Measurements from ENCODE around the gene INTS3. TPM values are rescaled to one million over a fixed set of nuclear protein-coding genes. Genes with fewer than 3 reads are reported as not detected.

Gene INTS3
- total and polyA plus RNA-seq, 8 donors: 50.5 to 131 (median 111) TPM

DNA sequence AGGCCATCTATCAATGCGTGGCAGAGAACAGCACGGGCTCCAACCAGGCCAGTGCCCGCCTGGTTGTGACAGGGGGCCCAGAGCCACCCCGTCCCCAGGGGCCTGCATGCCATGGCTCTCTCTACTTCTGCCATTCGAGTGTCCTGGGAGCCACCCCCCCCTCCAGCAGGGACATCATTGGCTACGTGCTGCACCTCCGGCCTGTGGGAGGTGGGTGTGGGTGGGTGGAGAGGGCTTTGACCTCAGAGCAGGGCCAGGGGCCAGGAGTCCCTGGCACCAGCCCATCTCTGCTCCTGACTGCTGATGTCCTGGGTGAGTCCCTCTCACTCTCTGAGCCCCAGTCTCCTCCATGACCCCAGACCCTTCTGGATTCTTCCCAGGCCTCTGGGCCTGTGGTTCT is 72.7 kb downstream of the INTS3 start:
- peaks cover 0 to 12% of the 10 kb centered on the region in 2 donors for H3K36me3 ChIP-seq
- H3K27me3 ChIP-seq: no peaks in the 10 kb centered on the region
- DNase-seq (no peak), ATAC-seq (no peak)
- H3K4me1 ChIP-seq: peaks cover 2 to 34% of the 10 kb centered on the region in 2 donors
- TF ChIP-seq, protein P1, sequence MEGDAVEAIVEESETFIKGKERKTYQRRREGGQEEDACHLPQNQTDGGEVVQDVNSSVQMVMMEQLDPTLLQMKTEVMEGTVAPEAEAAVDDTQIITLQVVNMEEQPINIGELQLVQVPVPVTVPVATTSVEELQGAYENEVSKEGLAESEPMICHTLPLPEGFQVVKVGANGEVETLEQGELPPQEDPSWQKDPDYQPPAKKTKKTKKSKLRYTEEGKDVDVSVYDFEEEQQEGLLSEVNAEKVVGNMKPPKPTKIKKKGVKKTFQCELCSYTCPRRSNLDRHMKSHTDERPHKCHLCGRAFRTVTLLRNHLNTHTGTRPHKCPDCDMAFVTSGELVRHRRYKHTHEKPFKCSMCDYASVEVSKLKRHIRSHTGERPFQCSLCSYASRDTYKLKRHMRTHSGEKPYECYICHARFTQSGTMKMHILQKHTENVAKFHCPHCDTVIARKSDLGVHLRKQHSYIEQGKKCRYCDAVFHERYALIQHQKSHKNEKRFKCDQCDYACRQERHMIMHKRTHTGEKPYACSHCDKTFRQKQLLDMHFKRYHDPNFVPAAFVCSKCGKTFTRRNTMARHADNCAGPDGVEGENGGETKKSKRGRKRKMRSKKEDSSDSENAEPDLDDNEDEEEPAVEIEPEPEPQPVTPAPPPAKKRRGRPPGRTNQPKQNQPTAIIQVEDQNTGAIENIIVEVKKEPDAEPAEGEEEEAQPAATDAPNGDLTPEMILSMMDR (IDR thresholded peaks at IDR 0.05): no peak
- intact Hi-C loops (cut with DNase I): no loop called here
- no peaks in the 10 kb centered on the region for H3K9me3 ChIP-seq
- H3K4me3 ChIP-seq: no peak overlapping the region
- H3K27ac ChIP-seq: no peak overlapping the region

DNA sequence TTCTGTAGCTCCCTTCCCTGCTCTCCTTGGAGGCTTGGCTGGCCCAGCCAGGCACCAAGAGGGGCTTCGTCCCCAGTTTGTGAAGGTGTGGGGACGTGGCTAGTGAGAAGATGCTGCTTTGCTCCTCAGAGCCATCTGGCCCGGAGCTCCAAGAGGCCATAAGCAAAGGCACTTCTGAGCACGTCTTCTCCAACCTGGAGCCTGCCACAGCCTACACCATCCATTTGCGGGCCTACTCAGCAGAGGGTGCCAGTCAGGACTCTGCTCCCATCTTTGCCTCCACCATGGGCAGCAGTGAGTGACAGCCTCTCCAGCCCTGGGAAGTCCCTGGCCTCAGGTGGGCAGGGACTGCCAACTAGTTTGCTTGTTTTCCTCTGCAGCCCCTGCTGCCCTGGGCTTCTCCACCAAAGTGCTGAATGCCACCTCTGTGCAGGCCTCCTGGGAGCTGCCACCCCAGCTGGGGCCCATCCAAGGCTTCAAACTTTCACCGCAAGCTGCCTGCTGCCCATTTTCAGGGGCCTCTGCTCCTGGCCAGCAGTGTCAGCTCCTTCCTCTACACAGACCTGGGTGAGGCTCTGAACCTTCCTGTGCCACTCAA is 73.3 kb downstream of the INTS3 start:
- Histone ChIP-seq H3K36me3 (peaks cover 0 to 12% of the 10 kb centered on the region in 2 donors), H3K9me3 (no peaks in the 10 kb centered on the region), H3K4me3 (no peak overlapping the region), H3K4me1 (peaks cover 7 to 40% of the 10 kb centered on the region in 2 donors), H3K27me3 (no peaks in the 10 kb centered on the region), H3K27ac (no peak overlapping the region)
- intact Hi-C loops (cut with DNase I): no loop called here
- no peak for DNase-seq
- ATAC-seq: no peak
- TF ChIP-seq, protein P1 (IDR thresholded peaks at IDR 0.05): no peak

DNA sequence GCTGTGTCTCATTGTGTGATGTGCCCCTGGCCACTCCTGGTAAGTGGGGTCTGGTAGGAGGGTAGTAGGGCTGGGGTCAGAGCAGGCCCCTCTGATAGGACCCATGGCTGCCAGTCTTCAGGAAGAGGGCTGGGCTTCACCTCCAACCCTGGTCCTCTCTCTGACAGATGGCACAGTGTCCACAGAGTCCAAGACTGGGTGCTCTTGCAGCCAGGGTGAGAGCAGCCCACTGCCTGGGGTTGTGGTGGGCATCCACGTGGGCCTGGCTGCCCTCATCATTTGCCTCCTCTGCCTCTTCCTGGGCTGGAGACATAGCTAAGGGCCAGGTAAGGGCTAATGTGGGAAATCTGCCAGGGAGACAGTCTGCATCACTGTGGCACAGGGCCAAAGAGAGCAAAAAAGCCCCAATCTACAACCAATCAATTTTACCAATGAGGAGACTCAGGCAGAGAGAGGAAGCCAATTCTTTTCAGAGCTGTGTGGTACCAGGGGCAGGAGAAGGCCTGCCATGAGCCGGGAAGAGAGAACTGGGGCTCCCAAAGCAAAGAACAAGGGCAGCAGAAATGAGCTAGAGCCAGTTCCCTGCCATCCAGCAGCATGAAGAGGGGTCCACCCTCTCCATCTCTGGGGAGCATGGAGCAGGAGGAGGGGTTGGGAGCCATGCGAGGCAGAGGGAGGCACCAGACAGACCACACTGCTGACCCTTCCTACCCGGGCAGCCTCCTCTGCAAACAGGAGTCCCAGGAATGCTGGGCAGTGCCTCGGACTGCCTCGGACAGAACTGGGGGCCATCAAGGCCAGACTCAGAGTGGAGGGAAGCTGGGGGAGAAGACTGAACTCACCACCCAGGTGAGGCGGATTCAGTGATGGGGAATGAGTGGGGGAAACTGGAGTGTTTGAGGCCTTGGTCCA is 74.2 kb downstream of the INTS3 start:
- H3K27me3 ChIP-seq: no peaks in the 10 kb centered on the region
- no peak for ATAC-seq
- no peak overlapping the region for H3K27ac ChIP-seq
- intact Hi-C loops (cut with DNase I): no loop called here
- no peak overlapping the region for H3K4me3 ChIP-seq
- peaks cover 7 to 45% of the 10 kb centered on the region in 2 donors for H3K4me1 ChIP-seq
- TF ChIP-seq, protein P1 (IDR thresholded peaks at IDR 0.05): no peak
- peaks cover 0 to 14% of the 10 kb centered on the region in 2 donors for H3K36me3 ChIP-seq
- no peaks in the 10 kb centered on the region for H3K9me3 ChIP-seq
- DNase-seq: no peak

DNA sequence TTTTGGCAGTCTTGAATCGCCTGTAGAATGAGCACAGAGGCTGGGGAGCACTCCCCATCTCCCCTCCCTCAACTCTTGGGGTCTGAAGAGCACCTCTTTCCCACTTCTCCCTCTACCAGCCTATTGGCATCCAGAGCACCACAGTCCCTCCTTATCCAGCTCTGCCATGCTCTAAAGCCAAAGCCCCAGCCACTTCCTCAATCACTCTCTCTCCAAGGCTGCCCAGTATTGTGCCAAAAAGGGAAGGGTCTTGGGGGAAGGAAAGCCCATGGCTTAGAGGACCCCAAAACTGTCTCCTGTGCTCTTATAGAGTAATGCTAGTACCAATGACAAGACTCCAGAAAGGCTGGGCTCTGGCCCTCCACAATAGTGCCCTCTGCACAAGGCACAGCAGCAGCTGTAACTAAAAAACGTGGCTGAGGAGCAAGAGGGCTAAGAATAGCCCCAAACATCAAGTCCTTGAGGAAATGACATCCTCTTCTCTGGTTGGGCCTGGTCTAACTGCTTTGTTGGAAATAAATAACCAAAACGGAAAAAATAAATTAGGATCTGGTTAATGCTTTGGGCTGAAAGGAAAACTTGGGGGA is 75.7 kb downstream of the INTS3 start:
- H3K4me1 ChIP-seq: peaks cover 7 to 41% of the 10 kb centered on the region in 2 donors
- no peaks in the 10 kb centered on the region for H3K9me3 ChIP-seq
- H3K27ac ChIP-seq: peak overlapping the region in 1 of 2 donors; percentile 64
- no peak for DNase-seq
- H3K27me3 ChIP-seq: no peaks in the 10 kb centered on the region
- TF ChIP-seq, protein P1 (IDR thresholded peaks at IDR 0.05): no peak
- H3K4me3 ChIP-seq: no peak overlapping the region
- no peak for ATAC-seq
- H3K36me3 ChIP-seq: peaks cover 0 to 22% of the 10 kb centered on the region in 2 donors
- intact Hi-C loops (cut with DNase I): no loop called here

DNA sequence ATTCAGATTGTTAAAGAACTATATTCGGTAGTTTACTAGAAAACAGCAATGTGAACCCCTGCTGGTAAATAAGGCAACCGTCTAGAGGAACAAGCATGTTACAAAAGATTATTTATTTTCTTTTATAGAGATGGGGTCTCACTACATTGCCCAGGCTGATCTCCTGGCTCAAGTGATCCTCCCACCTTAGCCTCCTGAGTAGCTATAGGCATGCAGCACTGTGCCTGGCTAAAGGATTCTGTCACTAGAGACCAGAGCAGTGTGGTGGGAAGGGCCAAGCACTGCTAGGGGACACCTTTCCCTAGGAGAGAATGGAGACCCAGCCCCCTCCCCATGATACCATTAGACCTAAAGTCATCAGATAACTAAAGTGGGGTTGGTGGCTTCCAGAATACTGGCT is 76.3 kb downstream of the INTS3 start:
- intact Hi-C loops (cut with DNase I): no loop called here
- Histone ChIP-seq H3K9me3 (no peaks in the 10 kb centered on the region), H3K4me1 (peaks cover 7 to 41% of the 10 kb centered on the region in 2 donors), H3K27me3 (no peaks in the 10 kb centered on the region), H3K36me3 (peaks cover 0 to 27% of the 10 kb centered on the region in 2 donors), H3K27ac (peak overlapping the region in 1 of 2 donors; percentile 64), H3K4me3 (no peak overlapping the region)
- DNase-seq: no peak
- TF ChIP-seq, protein P1 (IDR thresholded peaks at IDR 0.05): no peak
- no peak for ATAC-seq

Measured in left lung (tissue), 10 donors.